B cell (primary cell): ENCODE results near the gene UNC13A. TPM values are rescaled to one million over a fixed set of nuclear protein-coding genes. Genes with fewer than 3 reads are reported as not detected.

Experiments used
- ATAC-seq: fragments of 200-7000 bp; cut with Tn5 transposase; one replicate; pipeline ENCODE4 v1.10.0; 2021; ENCODE audit warnings: low read depth, mild to moderate bottlenecking, moderate number of reproducible peaks, moderate library complexity
- CTCF ChIA-PET: fragments of 350-600 bp; sonication (Branson Sonifier 250); formaldehyde crosslinking; loops from one replicate; lab custom pipeline; 2021; ENCODE audit warnings: antibody characterized with exemption, inconsistent platforms; lab: Charles Lee
- POLR2A ChIA-PET: fragments of 350-600 bp; sonication (Branson Sonifier 250); formaldehyde crosslinking; loops from one replicate; lab custom pipeline; 2021; ENCODE audit warnings: antibody characterized with exemption; lab: Charles Lee
- DNase-seq: peaks from one replicate; pipeline ENCODE4 v3.0.0; 2013
- H2AFZ ChIP-seq: 2 replicates; pipeline ENCODE4 v1.6.1; 2012; ENCODE audit warnings: mild to moderate bottlenecking, low read depth, low read length; ENCODE audit not compliant: insufficient read depth, poor library complexity, severe bottlenecking
- H3K27ac ChIP-seq, 2 donors: 1 replicate in 1 of 2; 2 replicates in 1 of 2; pipeline ENCODE4 v1.5.1; 2012 to 2013; ENCODE audit warnings: low read length in 2 of 2, mild to moderate bottlenecking in 2 of 2, moderate library complexity in 1 of 2
- H3K27me3 ChIP-seq, 4 experiments: fragments of 200-600 bp in 1 of 4; sonication (generic) in 1 of 4; replicated peaks in 1 of 4; 1 replicate in 2 of 4; 2 replicates in 2 of 4; pipeline versions ENCODE4 v1.6.1 to v1.7.0; 2013 to 2016; ENCODE audit warnings: low read length in 3 of 4, mild to moderate bottlenecking in 2 of 4, mixed read lengths in 1 of 4, moderate library complexity in 1 of 4; ENCODE audit not compliant: insufficient read depth in 4 of 4, control insufficient read depth in 3 of 4; ENCODE audit errors: control extremely low read depth in 1 of 4
- H3K36me3 ChIP-seq, 2 experiments: replicated peaks in 1 of 2; 1 replicate in 1 of 2; 2 replicates in 1 of 2; pipeline versions ENCODE4 v1.6.1 to v1.7.1; 2013; ENCODE audit warnings: low read length in 1 of 2; ENCODE audit not compliant: insufficient read depth in 2 of 2, control insufficient read depth in 1 of 2; ENCODE audit errors: control extremely low read depth in 1 of 2, extremely low read depth in 1 of 2
- H3K4me1 ChIP-seq, 2 donors: fragments of 200-600 bp in 1 of 2; sonication (generic) in 1 of 2; 1 replicate in 1 of 2; 2 replicates in 1 of 2; pipeline versions ENCODE4 v1.5.1 to v1.6.1; 2013 to 2017; ENCODE audit warnings: low read length in 2 of 2; ENCODE audit not compliant: control insufficient read depth in 2 of 2, insufficient read depth in 2 of 2
- H3K4me2 ChIP-seq: replicated peaks from 2 replicates; pipeline ENCODE3; 2012; ENCODE audit warnings: mild to moderate bottlenecking, low read depth, low read length; ENCODE audit not compliant: poor library complexity, severe bottlenecking
- H3K4me3 ChIP-seq, 5 experiments: fragments of 200-600 bp in 1 of 5; sonication (generic) in 1 of 5; 1 replicate in 3 of 5; 2 replicates in 2 of 5; pipeline versions ENCODE4 v1.5.1 to v1.7.0; 2011 to 2016; ENCODE audit warnings: low read length in 4 of 5, mild to moderate bottlenecking in 4 of 5, low read depth in 2 of 5, control low read depth in 1 of 5, moderate library complexity in 1 of 5; ENCODE audit not compliant: insufficient read depth in 1 of 5; ENCODE audit errors: control extremely low read depth in 1 of 5, extremely low read depth in 1 of 5
- H3K79me2 ChIP-seq: fragments of 200-600 bp; sonication (generic); one replicate; pipeline ENCODE4 v1.6.0; 2016; ENCODE audit warnings: low read length; ENCODE audit not compliant: control insufficient read depth, insufficient read depth
- H3K9ac ChIP-seq: fragments of 200-600 bp; sonication (generic); 2 replicates; pipeline ENCODE4 v1.6.1; 2017; ENCODE audit warnings: mild to moderate bottlenecking, low read length, moderate library complexity
- H3K9me3 ChIP-seq, 3 donors: one replicate each; pipeline versions ENCODE4 v1.6.1 to v1.7.1; 2013; ENCODE audit warnings: low read length in 2 of 3; ENCODE audit not compliant: control insufficient read depth in 2 of 3, insufficient read depth in 1 of 3; ENCODE audit errors: control extremely low read depth in 1 of 3
- H4K20me1 ChIP-seq: 2 replicates; pipeline ENCODE4 v1.6.0; 2012; ENCODE audit warnings: mild to moderate bottlenecking, low read length; ENCODE audit not compliant: insufficient read depth, control insufficient read depth, poor library complexity, severe bottlenecking
- H3K27ac Mint-ChIP-seq: one replicate; pipeline ENCODE4 v1.8.0; 2021; ENCODE audit warnings: mixed read lengths
- H3K27me3 Mint-ChIP-seq: one replicate; pipeline ENCODE4 v1.8.0; 2021; ENCODE audit warnings: mixed read lengths
- H3K4me1 Mint-ChIP-seq: one replicate; pipeline ENCODE4 v1.8.0; 2021; ENCODE audit warnings: mixed read lengths
- H3K4me3 Mint-ChIP-seq: one replicate; pipeline ENCODE4 v1.8.0; 2021; ENCODE audit warnings: mixed read lengths
- H3K9me3 Mint-ChIP-seq: one replicate; pipeline ENCODE4 v1.8.0; 2022; ENCODE audit warnings: mixed read lengths; ENCODE audit not compliant: insufficient read depth
- CTCF ChIP-seq: fragments of 200-600 bp; IDR thresholded peaks from one replicate; pipeline ENCODE4 v1.8.0; 2022; ENCODE audit warnings: antibody characterized with exemption, mild to moderate bottlenecking
- EZH2 ChIP-seq: IDR thresholded peaks from 2 replicates; pipeline ENCODE4 v1.6.1; 2012; ENCODE audit warnings: borderline replicate concordance, low read depth, mild to moderate bottlenecking, moderate library complexity, low read length; ENCODE audit not compliant: insufficient read depth, poor library complexity, severe bottlenecking
- WGBS: methylation state at CpG from one replicate; pipeline ENCODE4 v1.1.5; 2013; ENCODE audit warnings: missing lambda C conversion rate; ENCODE audit not compliant: insufficient coverage; 5-methylcytosine and 5-hydroxymethylcytosine counted together
- intact Hi-C: fragments of 100-400 bp; cut with micrococcal nuclease; formaldehyde crosslinking; loops from one replicate; pipeline ENCODE4 v1.10.0; 2022
- polyA plus RNA-seq: library from polyadenylated mRNA; depleted of rRNA; stranded (reverse); fragments of >200 nt; gene quantifications from 2 replicates; pipeline ENCODE4 v1.2.3, GENCODE V29; 2012
- total RNA-seq, 2 donors: library from RNA; stranded (reverse); fragments of 120-200 nt in 1 of 2; gene quantifications; 1 replicate in 1 of 2; 2 replicates in 1 of 2; pipeline versions ENCODE4 v1.2.3 to v1.2.4, GENCODE V29; 2013 to 2022

UNC13A gene
- total and polyA plus RNA-seq, 2 donors (not counting 1 experiment from before 2014, with no cell fraction given) = 0.10 TPM; not detected in 1

- WGBS = 95% methylated on average over 16 of the region's 16 CpGs
- ChIA-PET POLR2A (no interaction called here), CTCF (interaction anchor here (1.0 kb wide), 1 partner anchor 19 kb away, joined by 3 read pairs; no protein-coding TSS in a partner anchor)
- Histone ChIP-seq H3K27me3 (no peaks in the 10 kb centered on the region), H3K4me1 (peaks cover 10 to 11% of the 10 kb centered on the region in 2 donors), H3K79me2 (peaks cover 35% of the 10 kb centered on the region), H3K4me2 (no peak overlapping the region), H3K27ac (no peak overlapping the region), H3K36me3 (peaks cover 4 to 43% of the 10 kb centered on the region in 2 experiments), H3K9ac (no peak overlapping the region), H3K4me3 (no peak overlapping the region), H3K9me3 (no peaks in the 10 kb centered on the region), H2AFZ (no peak overlapping the region), H4K20me1 (peaks cover 27% of the 10 kb centered on the region)
- ATAC-seq (no peak), DNase-seq (no peak)
- peaks cover 36% of the 10 kb centered on the region for H3K4me1 Mint-ChIP-seq
- intact Hi-C loops = no loop called here
- TF ChIP-seq EZH2 (no peak), CTCF (no peak)
- no peaks in the 10 kb centered on the region for H3K9me3 Mint-ChIP-seq
- no peak overlapping the region for H3K4me3 Mint-ChIP-seq
- H3K27me3 Mint-ChIP-seq = no peaks in the 10 kb centered on the region
- no peak overlapping the region for H3K27ac Mint-ChIP-seq
Observed at GRCh38 chr19:17734146-17734545, 46.0 kb upstream of the UNC13A start.

GRCh38 chr19:17733127-17733526, 45.0 kb upstream of the UNC13A start:
- no peak overlapping the region for H3K27ac Mint-ChIP-seq
- peaks cover 26% of the 10 kb centered on the region for H3K4me1 Mint-ChIP-seq
- POLR2A ChIA-PET = interaction anchor here (0.6 kb wide), 1 partner anchor 14 kb away, joined by 4 read pairs; no protein-coding TSS in a partner anchor
- peaks cover 6 to 49% of the 10 kb centered on the region in 2 experiments for H3K36me3 ChIP-seq
- H3K27ac ChIP-seq = no peak overlapping the region
- peaks cover 0 to under 1% of the 10 kb centered on the region in 2 donors for H3K4me1 ChIP-seq
- no peak overlapping the region for H3K4me3 ChIP-seq
- TF ChIP-seq EZH2 = no peak
- no peak for TF ChIP-seq CTCF
- H3K79me2 ChIP-seq = peaks cover 36% of the 10 kb centered on the region
- H2AFZ ChIP-seq = no peak overlapping the region
- H3K27me3 Mint-ChIP-seq = no peaks in the 10 kb centered on the region
- ATAC-seq = no peak
- H3K4me3 Mint-ChIP-seq = no peak overlapping the region
- intact Hi-C loops = no loop called here
- no peaks in the 10 kb centered on the region for H3K9me3 ChIP-seq
- 96% methylated on average over 18 of the region's 22 CpGs for WGBS
- H3K9me3 Mint-ChIP-seq = no peaks in the 10 kb centered on the region
- CTCF ChIA-PET = no interaction called here
- no peaks in the 10 kb centered on the region for H3K27me3 ChIP-seq
- no peak overlapping the region for H3K9ac ChIP-seq
- DNase-seq = no peak
- H3K4me2 ChIP-seq = no peak overlapping the region
- peaks cover 34% of the 10 kb centered on the region for H4K20me1 ChIP-seq
